Colonic mucosa (tissue), 4 donors: ENCODE results near the gene CELSR1. TPM values are rescaled to one million over a fixed set of nuclear protein-coding genes. Genes with fewer than 3 reads are reported as not detected.

Experiments used
- DNase-seq: peaks from one replicate; pipeline ENCODE4 v3.0.0-alpha.2; 2020
- H3K27ac ChIP-seq: fragments of 200-600 bp; one replicate; pipeline ENCODE4 v1.8.0; 2021
- H3K27me3 ChIP-seq: fragments of 200-600 bp; one replicate; pipeline ENCODE4 v1.8.0; 2021
- H3K36me3 ChIP-seq: fragments of 200-600 bp; one replicate; pipeline ENCODE4 v1.8.0; 2021
- H3K4me1 ChIP-seq: fragments of 200-600 bp; one replicate; pipeline ENCODE4 v1.8.0; 2021; ENCODE audit warnings: mild to moderate bottlenecking
- H3K4me3 ChIP-seq: fragments of 200-600 bp; one replicate; pipeline ENCODE4 v1.8.0; 2021
- H3K9ac ChIP-seq, 2 donors: one replicate each; pipeline ENCODE4 v1.7.0; 2013; ENCODE audit warnings: control low read depth in 2 of 2, low read depth in 2 of 2, low read length in 2 of 2
- H3K9me3 ChIP-seq: fragments of 200-600 bp; one replicate; pipeline ENCODE4 v1.8.0; 2021
- CTCF ChIP-seq: fragments of 200-600 bp; IDR thresholded peaks from one replicate; pipeline ENCODE4 v1.8.0; 2022; ENCODE audit warnings: antibody characterized with exemption, mild to moderate bottlenecking
- intact Hi-C: fragments of 100-400 bp; cut with DNase I; formaldehyde crosslinking; loops from one replicate; pipeline ENCODE4 v1.14.1; 2022
- total RNA-seq, 2 donors: library from RNA; stranded (reverse); fragmentation: NEBNext Ultra II Directional in 1 of 2; extraction: Animal tissue kit (Norgen Biotek cat#: 25700) in 1 of 2; gene quantifications; one replicate each; pipeline ENCODE4 v1.2.1, GENCODE V29; 2021
- donor health status: healthy.
- donor health status: DM: no; HTN: no; CAD: no.
- donor health status: DM: no; HTN: no; CAD: no.

The CELSR1 gene
- 1 to 10 TPM; 2.7 to 7.8 TPM for total RNA-seq

- DNase-seq, result peak; percentile 72
- Histone ChIP-seq H3K9ac (no peak within 1 kb of the TSS), H3K27me3 (peaks cover 26% of the 10 kb centered on the region), H3K27ac (no peak within 1 kb of the TSS), H3K4me3 (peak within 1 kb of the TSS; percentile 31), H3K36me3 (no peaks in the 10 kb centered on the region), H3K9me3 (no peaks in the 10 kb centered on the region), H3K4me1 (peaks cover 12% of the 10 kb centered on the region)
- intact Hi-C loops, result no loop called here
- TF ChIP-seq CTCF, result no peak
These were observed at the start of gene CELSR1 for GRCh38 chr22:46537225-46537945. Gene CELSR1, minus strand, starts transcription at chr22:46537620. Its CDS starts 450 bp downstream, at chr22:46537170.

GRCh38 chr22:46587061-46587460 lies 49.6 kb upstream of the CELSR1 start:
- no peak for TF ChIP-seq CTCF
- no peak overlapping the region for H3K4me3 ChIP-seq
- peak overlapping the region; percentile 1 for H3K27ac ChIP-seq
- H3K36me3 ChIP-seq, result no peaks in the 10 kb centered on the region
- no peaks in the 10 kb centered on the region for H3K9me3 ChIP-seq
- intact Hi-C loops, result no loop called here
- H3K27me3 ChIP-seq, result no peaks in the 10 kb centered on the region
- H3K9ac ChIP-seq, result peak overlapping the region; percentile 12 to 63
- peaks cover 25% of the 10 kb centered on the region for H3K4me1 ChIP-seq
- no peak for DNase-seq

- intact Hi-C loops, result no loop called here
- H3K27ac ChIP-seq, result peak overlapping the region; percentile 34
- TF ChIP-seq CTCF, result no peak
- peak overlapping the region; percentile 12 to 63 for H3K9ac ChIP-seq
- H3K4me3 ChIP-seq, result no peak overlapping the region
- H3K9me3 ChIP-seq, result no peaks in the 10 kb centered on the region
- no peaks in the 10 kb centered on the region for H3K27me3 ChIP-seq
- H3K36me3 ChIP-seq, result no peaks in the 10 kb centered on the region
- H3K4me1 ChIP-seq, result peaks cover 26% of the 10 kb centered on the region
- DNase-seq, result peak; percentile 72
These were observed 49.2 kb upstream of the CELSR1 start for GRCh38 chr22:46586531-46587011.

GRCh38 chr22:46586123-46586519 lies 48.7 kb upstream of the CELSR1 start:
- Histone ChIP-seq H3K9me3 (no peaks in the 10 kb centered on the region), H3K36me3 (no peaks in the 10 kb centered on the region), H3K9ac (peak overlapping the region; percentile 12 to 63), H3K27ac (peak overlapping the region; percentile 34), H3K27me3 (no peaks in the 10 kb centered on the region), H3K4me1 (peaks cover 30% of the 10 kb centered on the region), H3K4me3 (no peak overlapping the region)
- intact Hi-C loops, result no loop called here
- no peak for TF ChIP-seq CTCF
- DNase-seq, result no peak

GRCh38 chr22:46585340-46586122 lies 48.1 kb upstream of the CELSR1 start:
- Histone ChIP-seq H3K9ac (peak overlapping the region; percentile 12 to 28), H3K27me3 (no peaks in the 10 kb centered on the region), H3K27ac (no peak overlapping the region), H3K4me1 (peaks cover 32% of the 10 kb centered on the region), H3K4me3 (no peak overlapping the region), H3K36me3 (no peaks in the 10 kb centered on the region), H3K9me3 (no peaks in the 10 kb centered on the region)
- no peak for DNase-seq
- no peak for TF ChIP-seq CTCF
- intact Hi-C loops, result no loop called here
